GM06990 (cell line): ENCODE data around the gene TLCD3A.
"Not testable (repeated sequence)": the region's sequence is repeated elsewhere in the genome, so short reads cannot be mapped to it uniquely, and the experiment has no call there.

ENCODE experiments used
- DNase-seq: peaks from one replicate; pipeline ENCODE4 v3.0.0-alpha.2; 2011; ENCODE audit not compliant: insufficient read length; ENCODE audit errors: extremely low read depth
- H3K27me3 ChIP-seq: replicated peaks from 2 replicates; pipeline ENCODE4 v1.6.0; 2011; ENCODE audit warnings: low read length; ENCODE audit not compliant: control insufficient read depth, insufficient read depth
- H3K36me3 ChIP-seq: 2 replicates; pipeline ENCODE4 v1.5.1; 2011; ENCODE audit warnings: low read length; ENCODE audit not compliant: control insufficient read depth, insufficient read depth
- H3K4me3 ChIP-seq: replicated peaks from 2 replicates; pipeline ENCODE4 v1.5.1; 2011; ENCODE audit warnings: low read depth, mild to moderate bottlenecking, control low read depth, low read length
- CTCF ChIP-seq: IDR thresholded peaks from 2 replicates; pipeline ENCODE4 v1.5.1; 2011; ENCODE audit warnings: low read length, control low read depth, mild to moderate bottlenecking, inconsistent platforms; ENCODE audit not compliant: insufficient read depth, poor library complexity, severe bottlenecking

TLCD3A gene

DNA sequence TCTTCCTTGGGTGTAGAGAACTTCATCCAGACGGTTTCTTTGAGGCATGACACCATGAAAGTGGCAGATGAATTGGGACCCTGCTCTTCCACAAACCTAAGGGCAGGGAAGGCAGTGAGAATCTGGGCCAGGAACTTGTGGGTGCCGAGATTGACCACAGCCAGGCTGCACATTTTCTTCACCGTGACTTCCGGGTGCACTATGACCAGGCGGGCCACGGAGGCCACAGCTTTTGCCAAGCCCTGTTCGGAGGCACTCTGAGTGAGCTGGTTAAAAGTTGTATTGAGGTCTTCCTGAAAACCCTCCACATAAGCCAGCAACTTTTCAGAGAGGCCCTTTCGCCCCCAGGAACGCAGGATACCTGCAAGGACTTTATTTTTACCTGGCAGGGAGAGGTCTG lies 13.8 kb downstream of the TLCD3A start:
- no peak for TF ChIP-seq CTCF
- H3K36me3 ChIP-seq: peaks cover 42% of the 10 kb centered on the region

DNA sequence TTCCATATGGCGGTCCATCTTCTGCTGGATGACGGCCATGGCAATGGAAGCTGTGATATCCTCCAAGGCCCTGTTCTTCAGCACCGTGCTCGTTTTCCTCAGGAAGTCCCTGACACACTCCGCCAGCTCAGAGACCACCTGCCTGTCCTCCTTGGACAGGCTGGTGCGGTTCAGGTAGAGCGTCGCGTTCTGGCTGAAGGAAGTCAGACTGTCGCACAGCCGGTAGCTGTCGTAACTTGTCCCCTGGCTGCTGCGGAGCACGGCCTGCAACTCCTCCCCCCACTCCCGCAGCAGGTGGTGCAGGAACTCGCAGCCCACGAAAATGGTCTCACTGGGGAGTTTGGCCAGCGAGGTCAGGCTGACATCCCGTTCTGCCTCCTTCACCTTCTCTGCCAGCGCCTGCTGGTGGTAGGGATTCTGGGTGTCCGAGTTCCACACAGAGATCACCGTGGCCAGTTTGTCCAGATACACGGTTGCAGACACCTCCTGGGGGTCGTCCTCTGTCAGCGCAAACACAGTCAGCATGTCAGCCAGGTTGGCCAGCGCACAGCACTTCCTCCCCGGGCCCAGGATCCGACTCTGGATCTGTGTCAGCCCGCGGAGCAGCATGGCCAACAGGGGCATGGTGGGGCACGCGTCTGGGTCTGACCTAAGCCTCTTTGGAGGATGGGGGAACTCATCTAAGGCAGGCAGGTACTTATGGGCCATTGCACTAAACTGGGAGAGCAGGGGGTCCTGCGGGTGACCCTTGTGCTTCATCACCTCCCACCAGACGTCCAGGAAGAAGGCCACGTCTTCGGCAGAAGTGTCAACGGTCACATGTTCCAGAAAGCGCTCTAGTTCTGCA lies 14.6 kb downstream of the TLCD3A start:
- no peaks in the 10 kb centered on the region for H3K27me3 ChIP-seq
- TF ChIP-seq CTCF: no peak
- H3K4me3 ChIP-seq: no peak overlapping the region
- DNase-seq: no peak
- peaks cover 39% of the 10 kb centered on the region for H3K36me3 ChIP-seq

More for the DNA sequence above, 13.8 kb downstream of the TLCD3A start:
- H3K4me3 ChIP-seq: no peak overlapping the region
- no peak for DNase-seq
- no peaks in the 10 kb centered on the region for H3K27me3 ChIP-seq

DNA sequence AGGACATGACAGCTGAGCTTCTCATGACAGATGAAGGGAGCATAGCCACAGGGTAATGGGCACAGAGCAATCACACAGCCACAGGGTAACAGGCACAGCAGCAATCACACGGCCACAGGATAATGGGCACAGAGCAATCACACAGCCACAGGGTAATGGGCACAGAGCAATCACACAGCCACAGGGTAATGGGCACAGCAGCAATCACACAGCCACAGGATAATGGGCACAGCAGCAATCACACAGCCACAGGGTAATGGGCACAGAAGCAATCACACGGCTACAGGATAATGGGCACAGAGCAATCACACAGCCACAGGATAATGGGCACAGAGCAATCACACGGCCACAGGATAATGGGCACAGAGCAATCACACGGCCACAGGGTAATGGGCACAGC lies 16.2 kb downstream of the TLCD3A start:
- peaks cover 33% of the 10 kb centered on the region for H3K36me3 ChIP-seq
- H3K4me3 ChIP-seq, DNase-seq, H3K27me3 ChIP-seq: not testable (repeated sequence)

- not testable (repeated sequence) for H3K27me3 ChIP-seq, DNase-seq, H3K4me3 ChIP-seq
- peaks cover 27% of the 10 kb centered on the region for H3K36me3 ChIP-seq
Measured at GRCh38 chr17:749359-749758, 17.0 kb downstream of the TLCD3A start.

GRCh38 chr17:750431-751037 lies 18.1 kb downstream of the TLCD3A start:
- Histone ChIP-seq H3K27me3 (no peaks in the 10 kb centered on the region), H3K4me3 (peak overlapping the region; percentile 69), H3K36me3 (peaks cover 16% of the 10 kb centered on the region)
- TF ChIP-seq CTCF: no peak
- no peak for DNase-seq

- Histone ChIP-seq H3K4me3 (peak overlapping the region; percentile 69), H3K27me3 (no peaks in the 10 kb centered on the region), H3K36me3 (peaks cover 14% of the 10 kb centered on the region)
- no peak for TF ChIP-seq CTCF
- DNase-seq: peak; percentile 71
Measured at GRCh38 chr17:751269-752001, 19.0 kb downstream of the TLCD3A start.
